OCI-LY7 (cell line): ENCODE results near the gene CFAP119. TPM values are rescaled to one million over a fixed set of nuclear protein-coding genes. Genes with fewer than 3 reads are reported as not detected.

Experiments
- BruUV-seq: library from RNA; stranded (reverse); fragments of 400-500 nt; replicated peaks from 2 replicates; lab custom pipeline; 2021; lab: Mats Ljungman, UMichigan
- CTCF ChIA-PET: fragments of 300-600 bp; sonication (Branson Sonifier 250); formaldehyde crosslinking; loops from one replicate; lab custom pipeline; 2022; ENCODE audit warnings: antibody characterized with exemption; ENCODE audit not compliant: unreplicated experiment; lab: Charles Lee
- POLR2A ChIA-PET: fragments of 300-600 bp; sonication (Branson Sonifier 250); formaldehyde crosslinking; loops from one replicate; lab custom pipeline; 2022; ENCODE audit warnings: antibody characterized with exemption; lab: Charles Lee
- DNase-seq: peaks from one replicate; pipeline ENCODE4 v3.0.0-alpha.2; 2015; ENCODE audit warnings: low spot score
- H2AFZ ChIP-seq: fragments of 200-600 bp; sonication (generic), shearing (Covaris generic); 2 replicates; pipeline ENCODE4 v1.6.1; 2014; ENCODE audit warnings: mild to moderate bottlenecking, antibody characterized with exemption, low read length, moderate library complexity
- H3K27ac ChIP-seq: fragments of 200-600 bp; sonication (generic); 2 replicates; pipeline ENCODE4 v1.5.1; 2014; ENCODE audit warnings: mixed run types, low read depth, mild to moderate bottlenecking, moderate library complexity, low read length, inconsistent platforms; ENCODE audit not compliant: poor library complexity, severe bottlenecking
- H3K36me3 ChIP-seq: fragments of 200-600 bp; sonication (generic); 2 replicates; pipeline ENCODE4 v1.6.1; 2014; ENCODE audit warnings: mild to moderate bottlenecking, antibody characterized with exemption, low read length, moderate library complexity, mixed read lengths; ENCODE audit not compliant: insufficient read depth
- H3K4me1 ChIP-seq: fragments of 200-600 bp; sonication (generic); 2 replicates; pipeline ENCODE4 v1.5.1; 2014; ENCODE audit warnings: mild to moderate bottlenecking, low read length; ENCODE audit not compliant: insufficient read depth, poor library complexity, severe bottlenecking
- H3K4me2 ChIP-seq: fragments of 200-600 bp; sonication (generic); 2 replicates; pipeline ENCODE4 v1.6.1; 2014; ENCODE audit warnings: mild to moderate bottlenecking, low read length
- H3K4me3 ChIP-seq: fragments of 200-600 bp; sonication (generic); 2 replicates; pipeline ENCODE4 v1.5.1; 2014; ENCODE audit warnings: mild to moderate bottlenecking, low read depth, low read length; ENCODE audit not compliant: poor library complexity, severe bottlenecking
- H3K79me2 ChIP-seq: fragments of 200-600 bp; sonication (generic); 2 replicates; pipeline ENCODE4 v1.6.1; 2016; ENCODE audit warnings: low read depth, mild to moderate bottlenecking, low read length, moderate library complexity, mixed read lengths; ENCODE audit not compliant: insufficient read depth
- H3K9me2 ChIP-seq: fragments of 200-600 bp; sonication (generic); 2 replicates; pipeline ENCODE4 v1.6.1; 2016; ENCODE audit warnings: mild to moderate bottlenecking, low read length, mixed read lengths; ENCODE audit not compliant: insufficient read depth
- H3K9me3 ChIP-seq: fragments of 200-600 bp; sonication (generic); 2 replicates; pipeline ENCODE4 v1.6.1; 2014; ENCODE audit warnings: mild to moderate bottlenecking, mixed run types, low read length, mixed read lengths
- H4K20me1 ChIP-seq: fragments of 200-600 bp; sonication (generic); 2 replicates; pipeline ENCODE4 v1.6.1; 2014; ENCODE audit warnings: mild to moderate bottlenecking, antibody characterized with exemption, low read length, moderate library complexity, mixed read lengths; ENCODE audit not compliant: insufficient read depth
- CTCF ChIP-seq: fragments of 200-600 bp; sonication (generic); conservative IDR thresholded peaks from 2 replicates; pipeline ENCODE4 v1.5.1; 2014; ENCODE audit warnings: mild to moderate bottlenecking, antibody characterized with exemption, low read length, moderate library complexity, mixed read lengths
- EZH2phosphoT487 ChIP-seq: fragments of 200-600 bp; sonication (generic); IDR thresholded peaks from 2 replicates; pipeline ENCODE4 v1.6.1; 2018; ENCODE audit warnings: low read depth, borderline replicate concordance, mild to moderate bottlenecking, mixed run types, antibody characterized with exemption, low read length, moderate library complexity, mixed read lengths
- intact Hi-C: fragments of 100-400 bp; cut with micrococcal nuclease; formaldehyde crosslinking; loops from one replicate; pipeline ENCODE4 v1.10.0; 2022; ENCODE audit not compliant: unreplicated experiment
- total RNA-seq, 2 experiments: library from RNA; depleted of rRNA in 1 of 2; stranded (reverse); fragments of >200 nt in 1 of 2; shearing (Covaris generic) in 1 of 2; gene quantifications; 2 replicates each; pipeline ENCODE4 v1.2.3, GENCODE V29; 2014 to 2022

CFAP119 gene
- total RNA-seq, 2 experiments from 2014 or later, result 25.0 to 27.4 TPM

GRCh38 chr16:30808146-30808545, 46.3 kb upstream of the CFAP119 start:
- peaks cover 3% of the 10 kb centered on the region for H3K4me1 ChIP-seq
- H3K9me3 ChIP-seq, result no peaks in the 10 kb centered on the region
- DNase-seq, result no peak
- no peak overlapping the region for H3K4me3 ChIP-seq
- TF ChIP-seq EZH2phosphoT487 (no peak), CTCF (no peak)
- H3K9me2 ChIP-seq, result no peaks in the 10 kb centered on the region
- intact Hi-C loops, result no loop called here
- no TSS peak for BruUV-seq
- H4K20me1 ChIP-seq, result no peaks in the 10 kb centered on the region
- H2AFZ ChIP-seq, result no peak overlapping the region
- no peak overlapping the region for H3K27ac ChIP-seq
- H3K4me2 ChIP-seq, result no peak overlapping the region
- ChIA-PET POLR2A (interaction anchor here (1.2 kb wide), 1 partner anchor 9 kb away, joined by 4 read pairs; no protein-coding TSS in a partner anchor), CTCF (interaction anchor here (0.6 kb wide), 1 partner anchor 17 kb away, joined by 4 read pairs; no protein-coding TSS in a partner anchor)
- H3K36me3 ChIP-seq, result no peaks in the 10 kb centered on the region
- no peaks in the 10 kb centered on the region for H3K79me2 ChIP-seq

- Histone ChIP-seq H3K9me3 (no peaks in the 10 kb centered on the region), H2AFZ (peak overlapping the region; percentile 75; the same call in 1 of the 2 replicates), H3K4me1 (peaks cover 4% of the 10 kb centered on the region), H3K27ac (no peak overlapping the region), H3K4me2 (peak overlapping the region; percentile 18; the same call in 1 of the 2 replicates), H3K36me3 (no peaks in the 10 kb centered on the region), H4K20me1 (no peaks in the 10 kb centered on the region), H3K79me2 (no peaks in the 10 kb centered on the region), H3K9me2 (no peaks in the 10 kb centered on the region), H3K4me3 (peak overlapping the region; percentile 20)
- no peak for DNase-seq
- BruUV-seq, result no TSS peak
- intact Hi-C loops, result no loop called here
- ChIA-PET POLR2A (interaction anchor here (0.7 to 1.2 kb wide), 2 partner anchors 8 to 91 kb away, joined by 3 read pairs; no protein-coding TSS in a partner anchor), CTCF (interaction anchor here (0.6 kb wide), 1 partner anchor 137 kb away, joined by 4 read pairs; no protein-coding TSS in a partner anchor)
- no peak for TF ChIP-seq CTCF
- TF ChIP-seq EZH2phosphoT487, result no peak
Observed at GRCh38 chr16:30805370-30806169, 43.7 kb upstream of the CFAP119 start.
